Mononuclear cell (primary cell): ENCODE results near the gene DUS1L. TPM values are rescaled to one million over a fixed set of nuclear protein-coding genes. Genes with fewer than 3 reads are reported as not detected.

Experiments
- H3K27me3 ChIP-seq: 2 replicates; pipeline ENCODE4 v1.6.0; 2011; ENCODE audit warnings: low read length, control low read depth; ENCODE audit not compliant: insufficient read depth
- H3K4me1 ChIP-seq: 2 replicates; pipeline ENCODE4 v1.5.1; 2011; ENCODE audit warnings: mild to moderate bottlenecking, low read length, control low read depth; ENCODE audit not compliant: insufficient read depth
- H3K4me3 ChIP-seq: 2 replicates; pipeline ENCODE4 v1.5.1; 2011; ENCODE audit warnings: mild to moderate bottlenecking, low read length, moderate library complexity
- H3K9me3 ChIP-seq: 2 replicates; pipeline ENCODE4 v1.5.1; 2011; ENCODE audit warnings: low read depth, mild to moderate bottlenecking, control low read depth, low read length
- total RNA-seq: library from RNA; depleted of rRNA; stranded (reverse); fragments of >200 nt; gene quantifications from one replicate; pipeline ENCODE4 v1.2.3, GENCODE V29; 2012

Gene DUS1L
- total RNA-seq, 1 donor, result 73.6 TPM

GRCh38 chr17:82010575-82011525, 54.8 kb downstream of the DUS1L start:
- Histone ChIP-seq H3K4me3 (no peak overlapping the region), H3K4me1 (no peaks in the 10 kb centered on the region), H3K27me3 (no peaks in the 10 kb centered on the region), H3K9me3 (no peaks in the 10 kb centered on the region)

- Histone ChIP-seq H3K4me1 (no peaks in the 10 kb centered on the region), H3K27me3 (no peaks in the 10 kb centered on the region), H3K9me3 (no peaks in the 10 kb centered on the region), H3K4me3 (no peak overlapping the region)
Observed at GRCh38 chr17:82009413-82009812, 56.2 kb downstream of the DUS1L start.

- no peak overlapping the region for H3K4me3 ChIP-seq
Observed at GRCh38 chr17:82008941-82009405, 56.6 kb downstream of the DUS1L start.

GRCh38 chr17:82008258-82008940, 57.2 kb downstream of the DUS1L start:
- no peaks in the 10 kb centered on the region for H3K27me3 ChIP-seq
- H3K4me1 ChIP-seq, result no peaks in the 10 kb centered on the region
- no peaks in the 10 kb centered on the region for H3K9me3 ChIP-seq
- H3K4me3 ChIP-seq, result no peak overlapping the region

More at GRCh38 chr17:82008941-82009405, 56.6 kb downstream of the DUS1L start:
- H3K9me3 ChIP-seq, result no peaks in the 10 kb centered on the region
- no peaks in the 10 kb centered on the region for H3K4me1 ChIP-seq
- H3K27me3 ChIP-seq, result no peaks in the 10 kb centered on the region

Other genes with a start within 250 kb of the DUS1L start
- gene MCRIP1, start 232.5 kb downstream of the DUS1L start, total RNA-seq, result 32.3 TPM
- gene PPP1R27, start 230.8 kb downstream of the DUS1L start, total RNA-seq, result not detected
- 239 TPM for gene P4HB, start 205.3 kb downstream of the DUS1L start, total RNA-seq
- 189 TPM for gene ARHGDIA, start 194.5 kb downstream of the DUS1L start, total RNA-seq
- gene ALYREF, start 174.2 kb downstream of the DUS1L start, total RNA-seq, result 77.9 TPM
- 36.3 TPM for gene ANAPC11, start 174.1 kb downstream of the DUS1L start, total RNA-seq
- gene NPB, start 163.6 kb downstream of the DUS1L start, total RNA-seq, result 0.10 TPM
- 10.6 TPM for gene PCYT2, start 154.4 kb downstream of the DUS1L start, total RNA-seq
- 21.6 TPM for gene SIRT7, start 147.6 kb downstream of the DUS1L start, total RNA-seq
- gene MAFG, start 138.1 kb downstream of the DUS1L start, total RNA-seq, result 14.9 TPM
- gene PYCR1, start 128.5 kb downstream of the DUS1L start, total RNA-seq, result 0.52 TPM
- not detected for gene MYADML2, start 118.6 kb downstream of the DUS1L start, total RNA-seq
- gene NOTUM, start 104.6 kb downstream of the DUS1L start, total RNA-seq, result not detected
- gene ASPSCR1, start 88.2 kb downstream of the DUS1L start, total RNA-seq, result 10.3 TPM
- gene CENPX, start 42.9 kb downstream of the DUS1L start, total RNA-seq, result 18.6 TPM
- 5.5 TPM for gene LRRC45, start 42.5 kb downstream of the DUS1L start, total RNA-seq
- gene RAC3, start 34.1 kb downstream of the DUS1L start, total RNA-seq, result 0.63 TPM
- gene DCXR, start 28.1 kb downstream of the DUS1L start, total RNA-seq, result 25.2 TPM
- gene RFNG, start 14.0 kb downstream of the DUS1L start, total RNA-seq, result 13.7 TPM
- 47.4 TPM for gene GPS1, start 13.9 kb downstream of the DUS1L start, total RNA-seq
- 21.8 TPM for gene FASN, start 32.4 kb upstream of the DUS1L start, total RNA-seq
- 36.6 TPM for gene CCDC57, start 147.0 kb upstream of the DUS1L start, total RNA-seq
- gene SLC16A3, start 163.2 kb upstream of the DUS1L start, total RNA-seq, result 105 TPM
- gene CSNK1D, start 207.9 kb upstream of the DUS1L start, total RNA-seq, result 89.3 TPM